K562 (cell line): Measurements from ENCODE around the gene MAN2A1. TPM values are rescaled to one million over a fixed set of nuclear protein-coding genes. Genes with fewer than 3 reads are reported as not detected.

Experiments used
- ATAC-seq: fragments of 200-7000 bp; cut with Tn5 transposase; 3 replicates; pipeline ENCODE4 v1.9.1; 2020; ENCODE audit warnings: moderate library complexity
- BruUV-seq: library from RNA; stranded (reverse); fragments of 400-500 nt; replicated peaks from 2 replicates; lab custom pipeline; 2021; lab: Mats Ljungman, UMichigan
- CTCF ChIA-PET: fragments of 300-600 bp; formaldehyde crosslinking; extraction: SDS; loops from one replicate; lab custom pipeline; 2021; ENCODE audit warnings: low intra/inter-chr PET ratio; lab: Yijun Ruan, JAX
- POLR2A ChIA-PET: fragments of 300-600, 350-650 bp; sonication (Branson Sonifier 250); formaldehyde crosslinking; extraction: SDS; loops from one replicate; lab custom pipeline; 2021; ENCODE audit warnings: antibody characterized with exemption, inconsistent platforms; lab: Yijun Ruan, JAX
- DNase-seq, 4 experiments: peaks; one replicate each; pipeline versions ENCODE4 v3.0.0 to v3.0.0-alpha.2; 2011 to 2018; ENCODE audit warnings: low spot score in 3 of 4, mixed read lengths in 3 of 4; ENCODE audit errors: extremely low read depth in 1 of 4
- FAIRE-seq: peaks from 2 replicates; lab custom pipeline; 2011; peaks lifted over from hg19 to GRCh38; lab: Jason Lieb, UNC
- H2AFZ ChIP-seq: 2 replicates; pipeline ENCODE4 v1.6.0; 2011; ENCODE audit warnings: low read depth, low read length, control low read depth, inconsistent platforms
- H3K27ac ChIP-seq: fragments of 200-600 bp; 3 replicates; pipeline ENCODE4 v1.8.0; 2011; ENCODE audit warnings: low read depth, mild to moderate bottlenecking, control low read depth, inconsistent platforms, low read length, moderate library complexity, mixed read lengths; ENCODE audit errors: extremely low read depth
- H3K27me3 ChIP-seq, 2 experiments: fragments of 300-600 bp in 1 of 2; 2 replicates in 1 of 2; 3 replicates in 1 of 2; pipeline versions ENCODE4 v1.6.0 to v1.8.0; 2011; ENCODE audit warnings: inconsistent platforms in 2 of 2, low read length in 2 of 2, mild to moderate bottlenecking in 1 of 2, mixed read lengths in 1 of 2, moderate library complexity in 1 of 2; ENCODE audit not compliant: control insufficient read depth in 2 of 2, insufficient read depth in 2 of 2
- H3K36me3 ChIP-seq: fragments of 300-600 bp; 3 replicates; pipeline ENCODE4 v1.8.0; 2011; ENCODE audit warnings: mild to moderate bottlenecking, low read length, inconsistent platforms; ENCODE audit not compliant: control insufficient read depth, insufficient read depth
- H3K4me1 ChIP-seq, 2 experiments: fragments of 200-600 bp in 1 of 2; replicated peaks in 1 of 2; 2 replicates in 1 of 2; 3 replicates in 1 of 2; pipeline versions ENCODE4 v1.5.1 to v1.8.0; 2011; ENCODE audit warnings: inconsistent platforms in 2 of 2, low read length in 2 of 2, mild to moderate bottlenecking in 1 of 2, mixed read lengths in 1 of 2, moderate library complexity in 1 of 2; ENCODE audit not compliant: control insufficient read depth in 2 of 2, insufficient read depth in 2 of 2
- H3K4me2 ChIP-seq: 2 replicates; pipeline ENCODE4 v1.6.1; 2011; ENCODE audit warnings: low read length, control low read depth, inconsistent platforms, mixed read lengths; ENCODE audit not compliant: insufficient read depth
- H3K4me3 ChIP-seq: fragments of 200-600 bp; sonication (generic), shearing (Covaris generic); 2 replicates; pipeline ENCODE4 v1.5.1; 2016; ENCODE audit warnings: control low read depth, inconsistent platforms
- H3K79me2 ChIP-seq: fragments of 200-600 bp; 3 replicates; pipeline ENCODE4 v1.8.0; 2011; ENCODE audit warnings: low read length, inconsistent platforms; ENCODE audit not compliant: control insufficient read depth, insufficient read depth
- H3K9ac ChIP-seq, 2 experiments: 2 replicates each; pipeline versions ENCODE4 v1.6.0 to v1.6.1; 2011; ENCODE audit warnings: low read depth in 2 of 2, low read length in 2 of 2, control low read depth in 1 of 2, inconsistent platforms in 1 of 2, mild to moderate bottlenecking in 1 of 2, mixed read lengths in 1 of 2; ENCODE audit not compliant: insufficient read depth in 1 of 2
- H3K9me1 ChIP-seq: one replicate; pipeline ENCODE4 v1.6.0; 2011; ENCODE audit warnings: inconsistent platforms, mild to moderate bottlenecking, low read length, moderate library complexity; ENCODE audit not compliant: control insufficient read depth, insufficient read depth
- H3K9me3 ChIP-seq: replicated peaks from 2 replicates; pipeline ENCODE4 v1.5.1; 2011; ENCODE audit warnings: low read depth, low read length, inconsistent platforms; ENCODE audit not compliant: control insufficient read depth, insufficient read depth
- H4K20me1 ChIP-seq: replicated peaks from 2 replicates; pipeline ENCODE4 v1.6.1; 2011; ENCODE audit warnings: low read length, inconsistent platforms, mixed read lengths; ENCODE audit not compliant: control insufficient read depth, insufficient read depth
- ADNP ChIP-seq: fragments of 200-800 bp; sonication (Bioruptor generic); IDR thresholded peaks from 2 replicates; pipeline ENCODE4 v1.6.1; 2016; ENCODE audit warnings: missing genetic modification characterization, missing compliant biosample characterization
- ESRRB ChIP-seq: fragments of 250-450 bp; sonication (Bioruptor Pico); IDR thresholded peaks from 2 replicates; pipeline ENCODE4 v1.5.0; 2020; ENCODE audit warnings: mild to moderate bottlenecking, moderate library complexity, borderline replicate concordance
- PHF21A ChIP-seq: fragments of 450-650 bp; IDR thresholded peaks from 2 replicates; pipeline ENCODE4 v1.6.1; 2017; ENCODE audit warnings: low read depth, borderline replicate concordance
- POLR2A ChIP-seq: fragments of 450-650 bp; conservative IDR thresholded peaks from 2 replicates; pipeline ENCODE4 v1.6.1; 2016
- SMC3 ChIP-seq: conservative IDR thresholded peaks from 2 replicates; pipeline ENCODE4 v1.6.1; 2011; ENCODE audit warnings: low read depth, low read length, improper control_type of control experiment; ENCODE audit not compliant: insufficient read depth
- WGBS: fragments of 100-300 bp; shearing (Covaris generic); methylation state at CpG from one replicate; pipeline ENCODE4 v1.1.6; 2016; ENCODE audit warnings: low coverage, mixed read lengths; ENCODE audit not compliant: insufficient coverage; ENCODE audit errors: missing lambda C conversion rate; 5-methylcytosine and 5-hydroxymethylcytosine counted together
- in situ Hi-C: fragments of 300-500 bp; cut with MboI; formaldehyde crosslinking; loops from 4 replicates; pipeline ENCODE4 v1.15.0; 2018; ENCODE audit warnings: inconsistent platforms, mixed read lengths
- intact Hi-C: fragments of 100-400 bp; cut with micrococcal nuclease; formaldehyde crosslinking; loops from 2 replicates; pipeline ENCODE4 v1.14.2; 2022
- polyA plus RNA-seq, 8 experiments: library from polyadenylated mRNA; depleted of rRNA in 4 of 8; stranded (reverse) in 5 of 8; unstranded in 3 of 8; fragments of >200 nt; fragmentation: Nextera tagmentation in 2 of 8; fragmentation: Illumina TruSeq in 1 of 8; extraction: Ambion mirVana in 2 of 8; extraction: Trizol in 1 of 8; gene quantifications; 2 replicates each; pipeline versions ENCODE4 v1.2.1 to v1.2.3, GENCODE V29; 2011 to 2014; ENCODE audit warnings: inconsistent platforms in 1 of 8, missing spikeins in 1 of 8
- total RNA-seq, 7 experiments: library from RNA; depleted of rRNA in 6 of 7; stranded (reverse); fragments of >200 nt in 6 of 7; fragmentation: Illumina TruSeq in 2 of 7; extraction: Trizol in 2 of 7; gene quantifications; 2 replicates each; pipeline versions ENCODE4 v1.2.1 to v1.2.3, GENCODE V29; 2011 to 2021; ENCODE audit warnings: low replicate concordance in 1 of 7
- TF ChIP-seq, protein P1 (sequence below): sonication (generic); formaldehyde crosslinking; IDR thresholded peaks from 2 replicates; pipeline ENCODE4 v1.8.0; 2023; ENCODE audit warnings: mild to moderate bottlenecking, missing genetic modification reagents
- TF ChIP-seq, protein P2 (sequence below), 2 experiments: fragments of 450-650 bp; formaldehyde crosslinking in 1 of 2; IDR thresholded peaks; 2 replicates each; pipeline versions ENCODE4 v1.4.0 to v1.6.1; 2014 to 2020; ENCODE audit warnings: mild to moderate bottlenecking in 2 of 2, borderline replicate concordance in 1 of 2, low read depth in 1 of 2

The MAN2A1 gene
- total and polyA plus RNA-seq, 9 of the 15 experiments (the other 6 are each of a cell fraction or from before 2014, with no cell fraction given), result 5.2 to 32.0 (median 19.8) TPM

DNA sequence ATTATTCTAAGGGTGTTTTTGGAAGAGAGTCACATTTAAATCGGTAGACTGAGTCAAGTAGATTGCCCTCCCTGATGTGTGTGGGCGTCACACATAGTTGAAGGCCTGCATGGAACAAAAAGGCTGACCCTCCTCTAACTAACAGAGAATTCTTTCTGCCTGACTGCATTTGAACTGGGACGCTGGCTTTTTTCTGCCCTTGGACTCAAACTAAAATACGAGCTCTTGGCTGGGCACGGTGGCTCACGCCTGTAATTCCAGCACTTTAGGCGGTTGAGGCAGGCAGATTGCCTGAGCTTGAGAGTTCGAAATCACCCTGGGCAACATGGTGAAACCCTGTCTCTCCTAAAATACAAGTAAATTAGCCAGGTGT, 209.4 kb downstream of the MAN2A1 start:
- no peak for ATAC-seq
- DNase-seq, result no peak
- Histone ChIP-seq H3K4me3 (no peak overlapping the region), H3K9me1 (no peaks in the 10 kb centered on the region), H3K36me3 (no peaks in the 10 kb centered on the region), H3K79me2 (no peaks in the 10 kb centered on the region), H3K9ac (no peak overlapping the region), H3K4me2 (no peak overlapping the region), H3K4me1 (no peaks in the 10 kb centered on the region), H3K27ac (no peak overlapping the region), H3K9me3 (no peaks in the 10 kb centered on the region), H2AFZ (no peak overlapping the region), H3K27me3 (peaks cover 0 to 4% of the 10 kb centered on the region in 2 experiments; a peak in 1 of 5 replicates), H4K20me1 (no peaks in the 10 kb centered on the region)
- intact Hi-C loops (no loop called here), in situ Hi-C loops (no loop called here)
- ChIA-PET POLR2A (no interaction called here), CTCF (no interaction called here)
- BruUV-seq, result no TSS peak
- no peak for FAIRE-seq
- TF ChIP-seq, protein P1, sequence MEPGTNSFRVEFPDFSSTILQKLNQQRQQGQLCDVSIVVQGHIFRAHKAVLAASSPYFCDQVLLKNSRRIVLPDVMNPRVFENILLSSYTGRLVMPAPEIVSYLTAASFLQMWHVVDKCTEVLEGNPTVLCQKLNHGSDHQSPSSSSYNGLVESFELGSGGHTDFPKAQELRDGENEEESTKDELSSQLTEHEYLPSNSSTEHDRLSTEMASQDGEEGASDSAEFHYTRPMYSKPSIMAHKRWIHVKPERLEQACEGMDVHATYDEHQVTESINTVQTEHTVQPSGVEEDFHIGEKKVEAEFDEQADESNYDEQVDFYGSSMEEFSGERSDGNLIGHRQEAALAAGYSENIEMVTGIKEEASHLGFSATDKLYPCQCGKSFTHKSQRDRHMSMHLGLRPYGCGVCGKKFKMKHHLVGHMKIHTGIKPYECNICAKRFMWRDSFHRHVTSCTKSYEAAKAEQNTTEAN (CRISPR knock-in tag), result no peak
- TF ChIP-seq POLR2A, result no peak
- WGBS, result 0% methylated on average over 8 of the region's 8 CpGs

DNA sequence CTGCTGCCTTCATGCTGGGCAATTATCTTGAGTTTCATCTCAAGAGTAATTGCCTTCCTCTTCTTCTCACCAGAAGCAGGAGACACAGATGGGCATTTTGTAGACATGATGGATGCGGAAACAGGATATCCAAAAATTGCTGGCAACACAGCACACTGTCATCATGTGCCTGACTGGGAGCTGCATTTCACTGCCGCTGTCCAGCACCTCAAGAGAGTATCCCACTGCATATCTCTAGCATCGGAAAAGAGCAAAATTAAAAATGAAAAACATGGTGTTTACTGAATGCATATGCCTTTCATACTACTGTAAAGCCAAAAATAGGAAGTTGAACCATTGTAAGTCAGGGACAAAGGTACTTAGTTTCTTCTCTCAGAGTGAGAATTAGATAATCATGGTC, 210.7 kb downstream of the MAN2A1 start:
- no TSS peak for BruUV-seq
- no peak for FAIRE-seq
- in situ Hi-C loops (no loop called here), intact Hi-C loops (no loop called here)
- Histone ChIP-seq H3K27me3 (peaks cover 0 to 4% of the 10 kb centered on the region in 2 experiments; a peak in 1 of 5 replicates), H3K9me1 (no peaks in the 10 kb centered on the region), H3K9me3 (no peaks in the 10 kb centered on the region), H3K9ac (no peak overlapping the region), H3K4me2 (no peak overlapping the region), H3K27ac (no peak overlapping the region), H3K36me3 (no peaks in the 10 kb centered on the region), H3K79me2 (no peaks in the 10 kb centered on the region), H4K20me1 (no peaks in the 10 kb centered on the region), H3K4me1 (no peaks in the 10 kb centered on the region), H2AFZ (no peak overlapping the region), H3K4me3 (no peak overlapping the region)
- CTCF ChIA-PET, result no interaction called here
- POLR2A ChIA-PET, result no interaction called here
- no peak for DNase-seq
- WGBS, result 0% methylated on average over 3 of the region's 3 CpGs
- ATAC-seq, result no peak
- no peak for TF ChIP-seq SMC3
- TF ChIP-seq PHF21A, result no peak
- no peak for TF ChIP-seq ADNP (tag)
- TF ChIP-seq, protein P2, sequence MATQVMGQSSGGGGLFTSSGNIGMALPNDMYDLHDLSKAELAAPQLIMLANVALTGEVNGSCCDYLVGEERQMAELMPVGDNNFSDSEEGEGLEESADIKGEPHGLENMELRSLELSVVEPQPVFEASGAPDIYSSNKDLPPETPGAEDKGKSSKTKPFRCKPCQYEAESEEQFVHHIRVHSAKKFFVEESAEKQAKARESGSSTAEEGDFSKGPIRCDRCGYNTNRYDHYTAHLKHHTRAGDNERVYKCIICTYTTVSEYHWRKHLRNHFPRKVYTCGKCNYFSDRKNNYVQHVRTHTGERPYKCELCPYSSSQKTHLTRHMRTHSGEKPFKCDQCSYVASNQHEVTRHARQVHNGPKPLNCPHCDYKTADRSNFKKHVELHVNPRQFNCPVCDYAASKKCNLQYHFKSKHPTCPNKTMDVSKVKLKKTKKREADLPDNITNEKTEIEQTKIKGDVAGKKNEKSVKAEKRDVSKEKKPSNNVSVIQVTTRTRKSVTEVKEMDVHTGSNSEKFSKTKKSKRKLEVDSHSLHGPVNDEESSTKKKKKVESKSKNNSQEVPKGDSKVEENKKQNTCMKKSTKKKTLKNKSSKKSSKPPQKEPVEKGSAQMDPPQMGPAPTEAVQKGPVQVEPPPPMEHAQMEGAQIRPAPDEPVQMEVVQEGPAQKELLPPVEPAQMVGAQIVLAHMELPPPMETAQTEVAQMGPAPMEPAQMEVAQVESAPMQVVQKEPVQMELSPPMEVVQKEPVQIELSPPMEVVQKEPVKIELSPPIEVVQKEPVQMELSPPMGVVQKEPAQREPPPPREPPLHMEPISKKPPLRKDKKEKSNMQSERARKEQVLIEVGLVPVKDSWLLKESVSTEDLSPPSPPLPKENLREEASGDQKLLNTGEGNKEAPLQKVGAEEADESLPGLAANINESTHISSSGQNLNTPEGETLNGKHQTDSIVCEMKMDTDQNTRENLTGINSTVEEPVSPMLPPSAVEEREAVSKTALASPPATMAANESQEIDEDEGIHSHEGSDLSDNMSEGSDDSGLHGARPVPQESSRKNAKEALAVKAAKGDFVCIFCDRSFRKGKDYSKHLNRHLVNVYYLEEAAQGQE (IDR thresholded peaks at IDR 0.05; ENCODE audit: borderline replicate concordance), result peak; percentile 63
- TF ChIP-seq, protein P2 (CRISPR knock-in tag; IDR thresholded peaks at IDR 0.05; ENCODE audit: low read depth), result no peak
- TF ChIP-seq ESRRB (CRISPR knock-in tag), result no peak
